GM12878 (cell line): Measurements from ENCODE around the gene SCN11A. TPM values are rescaled to one million over a fixed set of nuclear protein-coding genes. Genes with fewer than 3 reads are reported as not detected.

Experiments
- ATAC-seq: fragments of 200-7000 bp; cut with Tn5 transposase; 3 replicates; pipeline ENCODE4 v1.9.1; 2020; ENCODE audit warnings: mild to moderate bottlenecking, moderate library complexity
- BruUV-seq: library from RNA; stranded (reverse); fragments of 400-500 nt; replicated peaks from 2 replicates; lab custom pipeline; 2021; lab: Mats Ljungman, UMichigan
- CTCF ChIA-PET: fragments of 300-600 bp; sonication (Branson Sonifier 250); formaldehyde crosslinking; extraction: SDS; loops from one replicate; lab custom pipeline; 2021; ENCODE audit warnings: inconsistent platforms; lab: Yijun Ruan, JAX
- POLR2A ChIA-PET: fragments of 350-600 bp; formaldehyde crosslinking; extraction: SDS; loops from one replicate; lab custom pipeline; 2021; ENCODE audit warnings: inconsistent platforms; lab: Charles Lee
- RAD21 ChIA-PET: fragments of 300-600 bp; sonication (Branson Sonifier 250); formaldehyde crosslinking; loops from one replicate; lab custom pipeline; 2023; ENCODE audit warnings: antibody characterized with exemption; ENCODE audit not compliant: unreplicated experiment; lab: Charles Lee
- SMC1A ChIA-PET: fragments of 300-600 bp; sonication (Branson Sonifier 250); formaldehyde crosslinking; loops from one replicate; lab custom pipeline; 2023; ENCODE audit not compliant: unreplicated experiment, uncharacterized antibody; lab: Charles Lee
- DNase-seq: peaks from one replicate; pipeline ENCODE4 v3.0.0-alpha.2; 2011; ENCODE audit warnings: low read depth, low spot score
- FAIRE-seq: peaks from 3 replicates; lab custom pipeline; 2011; peaks lifted over from hg19 to GRCh38; lab: Jason Lieb, UNC
- H2AFZ ChIP-seq: 2 replicates; pipeline ENCODE4 v1.6.0; 2011; ENCODE audit warnings: low read depth, low read length, control low read depth; ENCODE audit not compliant: control insufficient read depth
- H3K27ac ChIP-seq: 2 replicates; pipeline ENCODE4 v1.5.1; 2011; ENCODE audit warnings: control low read depth; ENCODE audit not compliant: control insufficient read depth, insufficient read depth
- H3K27me3 ChIP-seq, 2 experiments: replicated peaks in 1 of 2; 2 replicates each; pipeline versions ENCODE4 v1.6.0 to v1.6.1; 2011; ENCODE audit warnings: low read length in 1 of 2; ENCODE audit not compliant: control insufficient read depth in 2 of 2, insufficient read depth in 2 of 2
- H3K36me3 ChIP-seq, 2 experiments: 2 replicates each; pipeline ENCODE4 v1.5.1; 2011; ENCODE audit warnings: low read length in 1 of 2; ENCODE audit not compliant: control insufficient read depth in 2 of 2, insufficient read depth in 2 of 2
- H3K4me1 ChIP-seq: 2 replicates; pipeline ENCODE4 v1.6.1; 2011; ENCODE audit warnings: mild to moderate bottlenecking, low read length, moderate library complexity, mixed read lengths; ENCODE audit not compliant: control insufficient read depth, insufficient read depth
- H3K4me2 ChIP-seq: 2 replicates; pipeline ENCODE4 v1.6.0; 2011; ENCODE audit warnings: control low read depth; ENCODE audit not compliant: control insufficient read depth, insufficient read depth
- H3K4me3 ChIP-seq: fragments of 200-600 bp; sonication (generic); 2 replicates; pipeline ENCODE4 v1.5.1; 2016
- H3K79me2 ChIP-seq: 2 replicates; pipeline ENCODE4 v1.6.0; 2011; ENCODE audit warnings: low read length; ENCODE audit not compliant: control insufficient read depth, insufficient read depth
- H3K9ac ChIP-seq: 2 replicates; pipeline ENCODE4 v1.8.0; 2011; ENCODE audit warnings: low read length, control low read depth, mixed read lengths; ENCODE audit not compliant: control insufficient read depth, insufficient read depth
- H3K9me3 ChIP-seq: replicated peaks from 3 replicates; pipeline ENCODE4 v1.5.1; 2011; ENCODE audit warnings: mild to moderate bottlenecking, low read length; ENCODE audit not compliant: control insufficient read depth, insufficient read depth
- H4K20me1 ChIP-seq: 2 replicates; pipeline ENCODE4 v1.6.0; 2011; ENCODE audit not compliant: control insufficient read depth, insufficient read depth
- BACH1 ChIP-seq: fragments of 450-650 bp; IDR thresholded peaks from 2 replicates; pipeline ENCODE4 v1.6.1; 2017; ENCODE audit warnings: mild to moderate bottlenecking, borderline replicate concordance
- HCFC1 ChIP-seq: fragments of 150-350 bp; IDR thresholded peaks from 2 replicates; pipeline ENCODE4 v1.6.1; 2014; ENCODE audit warnings: low read length
- NFYB ChIP-seq: IDR thresholded peaks from 2 replicates; pipeline ENCODE4 v1.6.1; 2011; ENCODE audit warnings: low read depth, mild to moderate bottlenecking, low read length, improper control_type of control experiment, moderate library complexity; ENCODE audit not compliant: insufficient read depth
- POLR2A ChIP-seq: IDR thresholded peaks from 2 replicates; pipeline ENCODE4 v1.6.1; 2011; ENCODE audit warnings: low read depth, mild to moderate bottlenecking, low read length
- SREBF2 ChIP-seq: IDR thresholded peaks from 2 replicates; pipeline ENCODE4 v1.6.1; 2012; ENCODE audit warnings: mild to moderate bottlenecking, low read length
- in situ Hi-C: fragments of 300-500 bp; cut with MboI; formaldehyde crosslinking; loops from 9 replicates; pipeline ENCODE4 v1.14.3; 2018; ENCODE audit warnings: mixed read lengths
- intact Hi-C: fragments of 100-400 bp; cut with micrococcal nuclease; formaldehyde crosslinking; loops from one replicate; pipeline ENCODE4 v1.14.2; 2022; ENCODE audit not compliant: unreplicated experiment
- polyA plus RNA-seq, 11 experiments: library from polyadenylated mRNA; depleted of rRNA in 4 of 11; unstranded in 6 of 11; stranded (reverse) in 5 of 11; fragments of >200 nt; fragmentation: Nextera tagmentation in 4 of 11; fragmentation: Illumina TruSeq in 1 of 11; extraction: Ambion mirVana in 4 of 11; extraction: Trizol in 1 of 11; gene quantifications; 1 replicate in 1 of 11; 2 replicates in 10 of 11; pipeline versions ENCODE4 v1.2.1 to v1.2.3, GENCODE V29; 2011 to 2016; ENCODE audit warnings: inconsistent platforms in 2 of 11, missing spikeins in 2 of 11, low read depth in 1 of 11
- total RNA-seq, 4 experiments: library from RNA; depleted of rRNA in 3 of 4; stranded (reverse); fragments of >200 nt in 3 of 4; fragmentation: Illumina TruSeq in 1 of 4; extraction: Trizol in 1 of 4; gene quantifications; 2 replicates each; pipeline versions ENCODE4 v1.2.1 to v1.2.3, GENCODE V29; 2013 to 2021
- TF ChIP-seq, protein P1 (sequence below): fragments of 450-650 bp; IDR thresholded peaks from 2 replicates; pipeline ENCODE4 v1.6.1; 2018; ENCODE audit warnings: borderline replicate concordance, mild to moderate bottlenecking; ENCODE audit not compliant: partially characterized antibody

SCN11A gene
- total and polyA plus RNA-seq, 10 of the 15 experiments (the other 5 are each of a cell fraction or from before 2014, with no cell fraction given), result under 0.01 to 0.14 (median 0.03) TPM; not detected in 4

DNA sequence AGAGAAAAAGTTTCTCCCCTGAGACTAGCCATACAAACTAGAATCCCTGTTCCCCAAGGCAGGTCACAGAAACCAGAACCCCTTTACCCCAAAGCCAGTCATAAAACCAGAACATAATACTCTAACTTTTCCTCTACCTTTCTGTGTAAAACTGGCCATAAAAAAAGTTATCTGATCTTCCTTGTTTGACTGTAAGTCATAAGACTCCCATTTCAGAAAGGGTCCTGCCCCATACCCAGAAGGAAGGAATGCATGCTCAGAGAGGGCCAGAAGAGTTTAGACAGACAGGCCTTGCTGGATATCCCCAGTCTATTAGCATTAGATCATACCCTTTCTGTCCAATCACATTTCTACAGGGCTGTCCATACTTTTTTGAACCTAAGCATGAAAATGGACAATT lies 27.2 kb downstream of the SCN11A start:
- Histone ChIP-seq H3K27me3 (peaks cover 0 to 2% of the 10 kb centered on the region in 2 experiments; a peak in 1 of 4 replicates), H3K9ac (no peak overlapping the region), H3K4me3 (no peak overlapping the region), H3K27ac (no peak overlapping the region), H3K9me3 (no peaks in the 10 kb centered on the region), H3K36me3 (no peaks in the 10 kb centered on the region), H3K4me1 (no peaks in the 10 kb centered on the region), H3K4me2 (no peak overlapping the region), H4K20me1 (no peaks in the 10 kb centered on the region), H2AFZ (no peak overlapping the region), H3K79me2 (no peaks in the 10 kb centered on the region)
- ChIA-PET POLR2A (no interaction called here), SMC1A (interaction anchor here (7.4 kb wide), 1 partner anchor 23 kb away, joined by 145 read pairs; no protein-coding TSS in a partner anchor), RAD21 (interaction anchor here (0.7 to 0.9 kb wide), 2 partner anchors 20 to 22 kb away, joined by 3 to 4 read pairs; no protein-coding TSS in a partner anchor), CTCF (interaction anchor here (0.6 to 1.0 kb wide), 2 partner anchors 24 to 185 kb away, joined by 3 to 8 read pairs; no protein-coding TSS in a partner anchor)
- in situ Hi-C loops (no loop called here), intact Hi-C loops (no loop called here)
- no peak for ATAC-seq
- no peak for FAIRE-seq
- BruUV-seq, result no TSS peak
- no peak for DNase-seq
- TF ChIP-seq POLR2A, result no peak
- TF ChIP-seq BACH1, result no peak
- no peak for TF ChIP-seq NFYB
- TF ChIP-seq SREBF2, result no peak
- no peak for TF ChIP-seq HCFC1
- TF ChIP-seq, protein P1, sequence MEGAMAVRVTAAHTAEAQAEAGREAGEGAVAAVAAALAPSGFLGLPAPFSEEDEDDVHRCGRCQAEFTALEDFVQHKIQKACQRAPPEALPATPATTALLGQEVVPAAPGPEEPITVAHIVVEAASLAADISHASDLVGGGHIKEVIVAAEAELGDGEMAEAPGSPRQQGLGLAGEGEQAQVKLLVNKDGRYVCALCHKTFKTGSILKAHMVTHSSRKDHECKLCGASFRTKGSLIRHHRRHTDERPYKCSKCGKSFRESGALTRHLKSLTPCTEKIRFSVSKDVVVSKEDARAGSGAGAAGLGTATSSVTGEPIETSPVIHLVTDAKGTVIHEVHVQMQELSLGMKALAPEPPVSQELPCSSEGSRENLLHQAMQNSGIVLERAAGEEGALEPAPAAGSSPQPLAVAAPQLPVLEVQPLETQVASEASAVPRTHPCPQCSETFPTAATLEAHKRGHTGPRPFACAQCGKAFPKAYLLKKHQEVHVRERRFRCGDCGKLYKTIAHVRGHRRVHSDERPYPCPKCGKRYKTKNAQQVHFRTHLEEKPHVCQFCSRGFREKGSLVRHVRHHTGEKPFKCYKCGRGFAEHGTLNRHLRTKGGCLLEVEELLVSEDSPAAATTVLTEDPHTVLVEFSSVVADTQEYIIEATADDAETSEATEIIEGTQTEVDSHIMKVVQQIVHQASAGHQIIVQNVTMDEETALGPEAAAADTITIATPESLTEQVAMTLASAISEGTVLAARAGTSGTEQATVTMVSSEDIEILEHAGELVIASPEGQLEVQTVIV, result no peak
